OCI-LY3 (cell line): ENCODE data around the gene TTLL1.

Source experiments
- CTCF ChIP-seq: fragments of 200-600, 300-600 bp; sonication (generic); IDR thresholded peaks from 2 replicates; pipeline ENCODE4 v1.5.1; 2014; ENCODE audit warnings: antibody characterized with exemption, low read length, low read depth
- EZH2phosphoT487 ChIP-seq: fragments of 200-600 bp; shearing (Covaris generic); IDR thresholded peaks from 2 replicates; pipeline ENCODE4 v1.6.1; 2018; ENCODE audit warnings: antibody characterized with exemption, mixed run types, low read depth

- TF ChIP-seq CTCF (no peak), EZH2phosphoT487 (no peak)
These were observed 45.4 kb upstream of the TTLL1 start for GRCh38 chr22:43134553-43134952.
